NCI-H1092 treated with DMSO at 0.1 percent for 48 hours (cell line): Measurements from ENCODE around the gene ATN1.

Experiments
- DNase-seq: peaks from one replicate; lab custom pipeline; 2025; lab: John Stamatoyannopoulos, UW

ATN1 gene

DNA sequence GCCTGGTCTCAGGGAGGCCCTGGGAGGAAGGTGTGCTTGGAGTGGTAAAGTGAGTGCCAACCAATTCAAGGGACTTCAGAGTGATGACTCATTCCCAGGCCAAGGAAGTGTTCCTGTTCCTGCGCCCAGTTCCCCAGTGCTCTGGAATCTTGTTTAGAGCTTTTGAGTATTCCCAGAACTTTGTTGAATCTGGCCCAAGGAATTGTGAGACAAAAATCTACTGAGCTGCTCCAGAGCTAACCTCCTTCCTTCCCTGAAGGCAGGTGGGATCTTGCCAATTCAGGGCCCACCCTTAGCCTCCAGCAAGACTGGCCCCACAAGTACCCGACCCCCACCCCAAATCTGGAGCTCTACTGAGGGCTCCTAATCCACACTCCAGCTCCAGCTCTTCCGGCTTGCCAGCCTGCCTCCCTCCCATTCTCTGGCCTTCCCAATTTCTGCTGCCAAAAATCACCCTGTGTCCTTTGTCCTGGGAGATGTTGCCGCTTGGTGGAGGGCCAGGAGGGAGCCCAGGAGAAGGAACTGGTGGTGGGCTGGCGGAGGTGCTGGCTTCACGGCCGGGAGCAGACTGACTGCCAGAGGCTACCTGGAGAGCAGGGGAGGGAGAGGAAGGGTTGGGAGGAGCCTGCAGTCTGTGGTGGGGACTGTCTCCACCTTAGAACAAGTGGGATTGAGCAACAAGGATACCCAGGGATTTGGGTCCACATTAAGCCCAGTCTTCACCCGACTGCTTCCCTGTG is 2.0 kb upstream of the ATN1 start:
- peak; percentile 59 for DNase-seq

DNA sequence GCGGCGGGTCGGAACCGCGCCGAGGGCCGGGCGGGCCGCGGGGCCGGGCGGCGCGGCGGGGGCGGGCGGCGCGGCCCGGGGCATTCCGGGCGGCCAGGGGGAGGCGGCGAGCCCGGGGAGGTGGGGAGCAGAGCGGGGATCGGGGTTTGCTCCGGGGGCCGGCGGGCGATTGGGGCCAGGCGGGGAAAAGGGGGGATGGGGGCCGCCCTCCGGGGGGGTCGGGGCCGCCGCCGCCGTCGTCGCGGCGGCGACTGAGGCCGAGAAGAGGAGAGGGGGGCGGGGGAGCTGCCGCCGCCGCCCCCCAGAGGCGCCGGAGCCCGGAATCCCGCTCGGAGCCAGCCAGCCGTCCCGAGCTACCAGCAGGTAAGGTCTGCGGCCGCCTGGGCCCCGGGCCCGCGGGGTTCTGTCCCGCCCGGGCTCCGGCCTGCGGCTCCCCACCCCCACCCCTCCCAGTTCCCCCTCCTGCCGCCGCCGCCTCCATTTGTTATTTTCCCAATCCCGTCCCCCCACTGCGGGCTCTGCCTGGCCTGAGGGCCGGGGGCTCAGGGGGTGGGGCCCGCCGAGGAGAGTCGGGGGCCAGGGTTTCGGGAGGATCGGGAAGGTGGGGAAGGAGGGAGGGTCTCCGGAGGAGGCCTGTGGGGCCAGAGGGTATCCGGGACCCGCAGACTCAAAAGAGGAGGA is 403 bp downstream of the ATN1 start:
- DNase-seq = no peak

DNA sequence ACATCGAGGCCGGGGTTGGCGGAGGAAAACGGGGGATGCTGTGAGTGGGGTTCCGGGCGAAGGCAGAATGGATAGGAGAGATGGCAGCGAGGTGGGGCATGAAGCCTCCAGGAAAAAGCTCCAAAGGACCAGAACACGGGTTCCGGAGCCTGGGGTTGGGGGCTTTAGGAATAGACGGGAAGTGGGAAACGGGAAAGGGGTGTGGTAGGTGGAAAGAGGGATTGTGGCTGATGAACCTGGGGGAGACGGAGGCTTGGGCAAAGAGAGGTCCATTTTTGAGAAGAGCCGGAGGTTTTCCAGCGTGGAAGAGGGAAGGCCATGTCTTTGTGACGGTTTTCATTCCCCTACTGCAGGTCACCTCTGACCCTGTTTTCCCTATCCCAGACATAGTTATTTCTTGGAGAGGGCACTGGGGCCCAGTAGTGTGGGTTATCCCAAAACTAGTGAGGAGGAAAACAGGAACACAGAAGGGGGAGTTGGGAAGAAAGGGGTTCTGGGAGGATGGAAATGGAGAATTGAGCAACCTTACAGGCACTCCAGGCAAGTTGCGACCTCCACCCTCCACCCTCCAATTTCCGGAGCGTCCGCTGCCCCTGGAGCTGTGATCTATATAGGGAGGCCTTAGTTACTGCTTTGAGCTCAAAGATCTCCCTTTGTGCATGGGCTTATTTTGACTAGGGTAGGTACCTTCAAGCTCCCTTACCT is 1.1 kb downstream of the ATN1 start:
- peak; percentile 14 for DNase-seq

DNA sequence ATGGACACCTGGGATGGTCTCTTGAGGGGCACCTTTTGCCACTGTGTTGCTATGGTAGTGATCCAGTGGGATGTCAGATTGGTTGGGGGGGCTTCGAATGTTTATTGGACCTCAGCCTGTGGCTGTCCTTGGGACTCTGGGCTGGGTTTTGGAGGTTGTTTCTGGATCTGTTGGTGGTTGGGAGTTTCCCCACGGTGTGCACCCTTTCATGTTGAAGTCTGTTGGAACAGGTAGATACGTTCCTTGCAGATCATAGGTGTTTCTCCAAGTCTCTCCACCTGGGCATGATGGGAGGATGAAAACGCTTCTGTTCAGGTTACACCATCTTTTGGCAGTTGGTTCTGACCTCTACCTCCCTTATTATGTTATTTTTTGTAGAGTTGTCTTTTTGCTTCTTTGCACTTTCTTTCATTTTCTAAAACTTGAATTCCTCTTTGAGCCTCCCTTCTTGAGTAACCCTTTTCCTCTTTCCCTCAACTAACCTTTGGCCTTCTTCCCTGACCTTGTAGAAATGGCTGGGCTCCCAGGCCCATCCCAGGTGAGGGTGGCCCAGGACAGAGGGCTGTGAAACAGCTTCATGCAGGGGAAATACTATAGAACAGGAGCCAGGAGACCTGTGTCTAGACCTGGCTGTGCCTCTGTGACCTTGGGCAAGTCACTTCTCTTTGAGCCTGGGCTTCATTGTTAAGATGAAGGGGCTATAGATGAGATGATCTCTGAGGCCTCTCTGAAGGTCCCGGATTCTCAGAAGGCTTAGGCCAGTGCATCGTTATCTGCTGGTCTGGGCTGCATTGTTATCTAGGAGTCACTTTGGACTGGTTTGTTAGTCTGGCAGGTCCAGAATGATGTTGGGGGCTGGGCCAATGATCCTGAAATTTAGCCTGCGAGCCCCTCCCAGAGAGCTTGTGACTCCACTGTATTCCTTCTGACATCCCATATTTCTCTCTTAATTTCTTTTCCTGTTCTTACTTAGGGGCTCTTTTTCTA is 2.0 kb downstream of the ATN1 start:
- no peak for DNase-seq

DNA sequence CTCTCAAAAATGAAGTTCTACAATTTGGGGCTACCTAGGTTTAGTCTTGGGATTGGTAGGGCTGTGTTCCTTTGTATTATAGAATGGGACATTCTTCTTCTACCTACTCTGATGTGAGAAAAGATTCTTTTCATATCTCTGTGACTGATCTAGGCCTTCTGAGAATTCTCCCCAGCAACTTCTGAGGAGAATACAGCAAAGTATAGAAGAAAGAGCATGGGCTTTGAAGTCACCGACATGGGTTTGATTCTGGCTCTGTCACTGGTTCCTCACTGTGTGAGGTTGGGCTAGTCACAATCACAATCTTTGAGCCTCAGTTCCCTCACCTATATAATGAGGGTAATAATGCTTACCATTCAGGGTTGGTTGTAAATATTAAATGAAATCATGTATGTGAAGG is 5.0 kb downstream of the ATN1 start:
- DNase-seq = no peak

DNA sequence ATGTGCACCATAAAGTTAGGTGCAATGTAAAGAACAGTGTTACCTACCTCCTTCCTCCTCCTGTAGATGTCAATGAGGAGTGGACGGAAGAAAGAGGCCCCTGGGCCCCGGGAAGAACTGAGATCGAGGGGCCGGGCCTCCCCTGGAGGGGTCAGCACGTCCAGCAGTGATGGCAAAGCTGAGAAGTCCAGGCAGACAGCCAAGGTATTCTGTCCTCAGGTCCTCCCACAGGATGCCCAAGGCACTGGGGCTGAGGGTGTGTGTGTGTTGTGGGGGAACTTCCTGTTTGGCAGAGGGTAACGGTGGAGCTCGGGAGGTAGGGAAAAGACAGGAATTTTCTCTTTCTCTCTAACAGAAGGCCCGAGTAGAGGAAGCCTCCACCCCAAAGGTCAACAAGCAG is 6.4 kb downstream of the ATN1 start:
- DNase-seq = no peak

DNA sequence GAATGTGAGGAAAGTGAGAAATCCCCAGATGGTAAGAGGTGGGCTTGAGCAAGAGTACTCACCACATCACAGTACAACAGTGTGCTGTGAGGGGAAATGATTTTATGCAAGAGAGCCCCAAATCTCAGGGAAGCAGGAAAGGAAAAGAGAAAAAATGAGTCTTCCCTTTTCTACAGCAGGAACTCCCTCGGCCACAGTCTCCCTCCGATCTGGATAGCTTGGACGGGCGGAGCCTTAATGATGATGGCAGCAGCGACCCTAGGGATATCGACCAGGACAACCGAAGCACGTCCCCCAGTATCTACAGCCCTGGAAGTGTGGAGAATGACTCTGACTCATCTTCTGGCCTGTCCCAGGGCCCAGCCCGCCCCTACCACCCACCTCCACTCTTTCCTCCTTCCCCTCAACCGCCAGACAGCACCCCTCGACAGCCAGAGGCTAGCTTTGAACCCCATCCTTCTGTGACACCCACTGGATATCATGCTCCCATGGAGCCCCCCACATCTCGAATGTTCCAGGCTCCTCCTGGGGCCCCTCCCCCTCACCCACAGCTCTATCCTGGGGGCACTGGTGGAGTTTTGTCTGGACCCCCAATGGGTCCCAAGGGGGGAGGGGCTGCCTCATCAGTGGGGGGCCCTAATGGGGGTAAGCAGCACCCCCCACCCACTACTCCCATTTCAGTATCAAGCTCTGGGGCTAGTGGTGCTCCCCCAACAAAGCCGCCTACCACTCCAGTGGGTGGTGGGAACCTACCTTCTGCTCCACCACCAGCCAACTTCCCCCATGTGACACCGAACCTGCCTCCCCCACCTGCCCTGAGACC is 7.8 kb downstream of the ATN1 start:
- no peak for DNase-seq

DNA sequence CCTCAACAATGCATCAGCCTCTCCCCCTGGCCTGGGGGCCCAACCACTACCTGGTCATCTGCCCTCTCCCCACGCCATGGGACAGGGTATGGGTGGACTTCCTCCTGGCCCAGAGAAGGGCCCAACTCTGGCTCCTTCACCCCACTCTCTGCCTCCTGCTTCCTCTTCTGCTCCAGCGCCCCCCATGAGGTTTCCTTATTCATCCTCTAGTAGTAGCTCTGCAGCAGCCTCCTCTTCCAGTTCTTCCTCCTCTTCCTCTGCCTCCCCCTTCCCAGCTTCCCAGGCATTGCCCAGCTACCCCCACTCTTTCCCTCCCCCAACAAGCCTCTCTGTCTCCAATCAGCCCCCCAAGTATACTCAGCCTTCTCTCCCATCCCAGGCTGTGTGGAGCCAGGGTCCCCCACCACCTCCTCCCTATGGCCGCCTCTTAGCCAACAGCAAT is 8.5 kb downstream of the ATN1 start:
- no peak for DNase-seq

DNA sequence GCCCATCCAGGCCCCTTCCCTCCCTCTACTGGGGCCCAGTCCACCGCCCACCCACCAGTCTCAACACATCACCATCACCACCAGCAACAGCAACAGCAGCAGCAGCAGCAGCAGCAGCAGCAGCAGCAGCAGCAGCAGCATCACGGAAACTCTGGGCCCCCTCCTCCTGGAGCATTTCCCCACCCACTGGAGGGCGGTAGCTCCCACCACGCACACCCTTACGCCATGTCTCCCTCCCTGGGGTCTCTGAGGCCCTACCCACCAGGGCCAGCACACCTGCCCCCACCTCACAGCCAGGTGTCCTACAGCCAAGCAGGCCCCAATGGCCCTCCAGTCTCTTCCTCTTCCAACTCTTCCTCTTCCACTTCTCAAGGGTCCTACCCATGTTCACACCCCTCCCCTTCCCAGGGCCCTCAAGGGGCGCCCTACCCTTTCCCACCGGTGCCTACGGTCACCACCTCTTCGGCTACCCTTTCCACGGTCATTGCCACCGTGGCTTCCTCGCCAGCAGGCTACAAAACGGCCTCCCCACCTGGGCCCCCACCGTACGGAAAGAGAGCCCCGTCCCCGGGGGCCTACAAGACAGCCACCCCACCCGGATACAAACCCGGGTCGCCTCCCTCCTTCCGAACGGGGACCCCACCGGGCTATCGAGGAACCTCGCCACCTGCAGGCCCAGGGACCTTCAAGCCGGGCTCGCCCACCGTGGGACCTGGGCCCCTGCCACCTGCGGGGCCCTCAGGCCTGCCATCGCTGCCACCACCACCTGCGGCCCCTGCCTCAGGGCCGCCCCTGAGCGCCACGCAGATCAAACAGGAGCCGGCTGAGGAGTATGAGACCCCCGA is 9.1 kb downstream of the ATN1 start:
- no peak for DNase-seq

DNA sequence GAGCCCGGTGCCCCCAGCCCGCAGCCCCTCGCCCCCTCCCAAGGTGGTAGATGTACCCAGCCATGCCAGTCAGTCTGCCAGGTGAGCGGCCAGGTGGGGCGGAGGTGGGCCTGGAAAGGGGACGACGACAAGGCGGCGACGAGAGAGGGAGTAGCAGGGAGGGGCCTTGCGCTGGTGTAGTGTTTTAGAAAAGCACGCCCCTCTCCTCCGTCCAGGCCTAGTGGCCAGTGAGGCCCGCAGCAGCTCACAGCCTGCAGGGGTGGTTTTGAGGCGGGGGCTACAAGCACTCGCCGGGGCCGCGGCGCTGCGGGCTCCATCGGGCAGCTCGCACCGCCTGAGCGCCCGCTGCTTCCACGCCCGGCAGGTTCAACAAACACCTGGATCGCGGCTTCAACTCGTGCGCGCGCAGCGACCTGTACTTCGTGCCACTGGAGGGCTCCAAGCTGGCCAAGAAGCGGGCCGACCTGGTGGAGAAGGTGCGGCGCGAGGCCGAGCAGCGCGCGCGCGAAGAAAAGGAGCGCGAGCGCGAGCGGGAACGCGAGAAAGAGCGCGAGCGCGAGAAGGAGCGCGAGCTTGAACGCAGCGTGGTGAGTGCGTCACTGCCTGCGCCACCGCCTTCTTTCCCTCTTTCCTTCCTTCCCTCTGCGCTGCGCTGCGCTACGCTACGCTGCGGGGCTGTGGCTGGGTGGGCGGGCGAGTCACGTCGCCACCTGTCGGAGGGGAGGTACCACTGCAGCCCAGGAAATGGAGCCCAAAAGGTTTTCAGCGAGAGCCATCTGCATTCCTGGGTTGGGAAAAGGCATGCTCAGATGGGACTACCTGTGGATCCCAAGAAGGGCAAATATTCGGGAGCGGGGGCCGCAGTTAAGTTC is 10.0 kb downstream of the ATN1 start:
- peak; percentile 96 for DNase-seq

DNA sequence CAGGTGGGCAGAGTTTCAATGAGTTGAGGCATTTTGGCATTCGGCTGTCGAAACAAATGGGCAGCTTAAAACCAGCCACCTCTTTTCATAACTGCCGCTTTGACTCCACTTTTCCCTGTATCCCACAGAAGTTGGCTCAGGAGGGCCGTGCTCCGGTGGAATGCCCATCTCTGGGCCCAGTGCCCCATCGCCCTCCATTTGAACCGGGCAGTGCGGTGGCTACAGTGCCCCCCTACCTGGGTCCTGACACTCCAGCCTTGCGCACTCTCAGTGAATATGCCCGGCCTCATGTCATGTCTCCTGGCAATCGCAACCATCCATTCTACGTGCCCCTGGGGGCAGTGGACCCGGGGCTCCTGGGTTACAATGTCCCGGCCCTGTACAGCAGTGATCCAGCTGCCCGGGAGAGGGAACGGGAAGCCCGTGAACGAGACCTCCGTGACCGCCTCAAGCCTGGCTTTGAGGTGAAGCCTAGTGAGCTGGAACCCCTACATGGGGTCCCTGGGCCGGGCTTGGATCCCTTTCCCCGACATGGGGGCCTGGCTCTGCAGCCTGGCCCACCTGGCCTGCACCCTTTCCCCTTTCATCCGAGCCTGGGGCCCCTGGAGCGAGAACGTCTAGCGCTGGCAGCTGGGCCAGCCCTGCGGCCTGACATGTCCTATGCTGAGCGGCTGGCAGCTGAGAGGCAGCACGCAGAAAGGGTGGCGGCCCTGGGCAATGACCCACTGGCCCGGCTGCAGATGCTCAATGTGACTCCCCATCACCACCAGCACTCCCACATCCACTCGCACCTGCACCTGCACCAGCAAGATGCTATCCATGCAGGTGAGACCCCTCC is 10.8 kb downstream of the ATN1 start:
- DNase-seq = no peak

DNA sequence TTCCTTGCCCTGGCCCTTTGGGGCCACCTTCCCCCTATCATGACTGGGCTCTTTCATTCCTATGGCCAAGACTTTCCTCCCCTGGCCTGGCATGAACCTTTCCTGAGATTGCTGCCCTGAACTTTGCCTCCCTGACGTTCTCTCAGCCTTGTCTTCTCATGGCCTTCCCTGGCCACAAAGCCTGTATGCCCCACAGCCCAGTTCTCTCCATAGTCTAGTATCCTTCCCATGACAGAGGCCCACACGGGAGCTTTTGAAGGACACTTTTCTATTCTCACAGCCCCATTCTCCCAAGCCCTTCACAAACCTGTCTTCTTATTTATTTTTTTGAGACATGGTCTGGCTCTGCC is 11.4 kb downstream of the ATN1 start:
- DNase-seq = no peak

DNA sequence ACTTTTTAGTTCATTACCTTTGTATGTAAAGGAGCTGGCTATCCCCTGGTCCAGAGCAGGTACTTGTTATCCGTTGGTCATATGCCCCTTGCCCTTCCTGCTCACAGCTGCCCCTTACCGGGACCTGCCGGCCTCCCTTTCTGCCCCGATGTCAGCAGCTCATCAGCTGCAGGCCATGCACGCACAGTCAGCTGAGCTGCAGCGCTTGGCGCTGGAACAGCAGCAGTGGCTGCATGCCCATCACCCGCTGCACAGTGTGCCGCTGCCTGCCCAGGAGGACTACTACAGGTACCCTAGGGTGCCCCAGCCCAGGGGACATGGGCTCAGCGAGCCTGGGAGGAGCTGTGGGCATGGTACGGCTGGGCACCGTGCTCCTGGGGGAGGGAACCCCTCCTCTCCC is 13.5 kb downstream of the ATN1 start:
- DNase-seq = no peak

DNA sequence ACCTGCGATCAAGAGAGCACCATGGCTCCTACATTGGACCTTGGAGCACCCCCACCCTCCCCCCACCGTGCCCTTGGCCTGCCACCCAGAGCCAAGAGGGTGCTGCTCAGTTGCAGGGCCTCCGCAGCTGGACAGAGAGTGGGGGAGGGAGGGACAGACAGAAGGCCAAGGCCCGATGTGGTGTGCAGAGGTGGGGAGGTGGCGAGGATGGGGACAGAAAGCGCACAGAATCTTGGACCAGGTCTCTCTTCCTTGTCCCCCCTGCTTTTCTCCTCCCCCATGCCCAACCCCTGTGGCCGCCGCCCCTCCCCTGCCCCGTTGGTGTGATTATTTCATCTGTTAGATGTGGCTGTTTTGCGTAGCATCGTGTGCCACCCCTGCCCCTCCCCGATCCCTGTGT is 14.0 kb downstream of the ATN1 start:
- DNase-seq = no peak

DNA sequence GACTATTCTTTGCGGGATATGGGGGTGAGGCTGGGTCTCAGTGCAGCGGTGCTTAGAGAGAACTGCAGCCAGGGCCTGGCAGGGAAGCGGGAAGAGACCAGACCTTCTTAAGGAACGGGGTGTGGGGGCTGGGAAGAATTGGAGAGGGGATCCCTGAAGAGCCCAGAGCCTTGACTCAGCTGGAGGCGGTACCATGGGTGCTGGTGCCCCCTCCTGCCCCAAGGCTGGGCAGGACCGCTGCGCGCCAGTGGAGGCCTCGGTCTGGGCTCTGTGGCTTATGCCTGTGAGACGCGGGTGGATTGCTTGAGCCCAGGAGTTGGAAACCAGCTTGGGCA is 14.5 kb downstream of the ATN1 start:
- no peak for DNase-seq

DNA sequence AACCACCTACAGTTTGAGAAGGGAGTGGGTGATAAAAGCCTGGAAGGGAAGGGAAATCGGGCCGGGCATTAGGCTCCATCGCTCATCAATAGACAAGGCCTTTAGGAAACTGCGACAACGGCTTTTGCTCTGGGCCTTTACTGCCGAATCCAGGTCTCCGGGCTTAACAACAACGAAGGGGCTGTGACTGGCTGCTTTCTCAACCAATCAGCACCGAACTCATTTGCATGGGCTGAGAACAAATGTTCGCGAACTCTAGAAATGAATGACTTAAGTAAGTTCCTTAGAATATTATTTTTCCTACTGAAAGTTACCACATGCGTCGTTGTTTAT is 15.6 kb downstream of the ATN1 start:
- DNase-seq = peak; percentile 98

DNA sequence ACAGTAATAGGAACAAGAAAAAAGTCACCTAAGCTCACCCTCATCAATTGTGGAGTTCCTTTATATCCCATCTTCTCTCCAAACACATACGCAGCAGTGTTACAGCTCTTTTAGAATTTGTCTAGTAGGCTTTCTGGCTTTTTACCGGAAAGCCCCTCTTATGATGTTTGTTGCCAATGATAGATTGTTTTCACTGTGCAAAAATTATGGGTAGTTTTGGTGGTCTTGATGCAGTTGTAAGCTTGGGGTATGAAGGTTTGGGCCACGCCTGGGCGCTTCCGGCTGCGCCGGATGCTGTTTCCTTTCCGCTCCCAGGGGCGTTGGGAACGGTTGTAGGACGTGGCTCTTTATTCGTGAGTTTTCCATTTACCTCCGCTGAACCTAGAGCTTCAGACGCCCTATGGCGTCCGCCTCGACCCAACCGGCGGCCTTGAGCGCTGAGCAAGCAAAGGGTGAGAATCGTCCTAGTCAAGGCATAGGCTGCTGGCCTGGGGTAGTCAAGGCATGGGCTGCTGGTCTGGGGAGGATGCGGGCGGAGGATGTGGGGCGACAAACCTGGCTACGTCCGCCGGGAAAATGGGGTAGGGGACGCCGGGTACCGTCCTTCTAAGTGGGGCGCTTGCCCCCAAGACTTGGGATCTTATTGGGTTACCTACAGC is 16.1 kb downstream of the ATN1 start, which contains the start of the genes C12orf57 and RNU7-1:
TSS of gene C12orf57 (plus strand) at position 301 of the 659 bp plus-strand sequence. CDS start at position 401, 100 bp downstream.
TSS of gene RNU7-1 (plus strand) at position 95 of the 659 bp plus-strand sequence.
- DNase-seq = peak; percentile 98
